GM21515 (cell line): ENCODE measurements around the gene SPANXN4.

Source experiments
- ATAC-seq: cut with Tn5 transposase; IDR thresholded peaks from one replicate; pipeline ENCODE4 v1.9.1; 2021; ENCODE audit not compliant: unreplicated experiment

The SPANXN4 gene, protein sequence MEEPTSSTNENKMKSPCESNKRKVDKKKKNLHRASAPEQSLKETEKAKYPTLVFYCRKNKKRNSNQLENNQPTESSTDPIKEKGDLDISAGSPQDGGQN

DNA sequence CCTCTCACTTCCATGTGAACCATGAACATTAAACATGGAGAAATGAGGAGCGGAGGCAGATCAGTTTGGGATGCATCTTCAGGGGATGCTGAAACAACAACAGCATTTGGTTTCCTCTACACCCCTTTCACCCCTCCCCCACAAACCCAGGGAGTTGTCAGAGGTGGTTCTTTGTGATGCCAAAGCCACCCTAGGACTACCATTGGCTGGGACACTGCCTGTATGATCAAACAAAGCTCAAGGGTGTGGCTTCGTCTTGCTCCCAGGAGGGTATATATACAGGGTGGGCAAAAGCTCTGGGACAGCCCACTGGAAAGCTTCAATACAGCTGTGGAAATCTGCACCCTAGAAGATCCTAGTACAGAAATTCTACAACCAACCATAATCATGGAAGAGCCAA lies at the start of gene SPANXN4:
TSS of gene SPANXN4 (plus strand) at position 301 of the 400 bp plus-strand sequence. CDS start at position 388, 87 bp downstream.
- ATAC-seq: no peak

GRCh38 chrX:142977128-142977914 lies 48.4 kb upstream of the SPANXN4 start:
- peak; percentile 94 for ATAC-seq

GRCh38 chrX:142978130-142978684 lies 47.5 kb upstream of the SPANXN4 start:
- ATAC-seq: peak; percentile 45

GRCh38 chrX:142982679-142983078 lies 43.0 kb upstream of the SPANXN4 start:
- no peak for ATAC-seq

GRCh38 chrX:142994988-142995387 lies 30.7 kb upstream of the SPANXN4 start:
- no peak for ATAC-seq

DNA sequence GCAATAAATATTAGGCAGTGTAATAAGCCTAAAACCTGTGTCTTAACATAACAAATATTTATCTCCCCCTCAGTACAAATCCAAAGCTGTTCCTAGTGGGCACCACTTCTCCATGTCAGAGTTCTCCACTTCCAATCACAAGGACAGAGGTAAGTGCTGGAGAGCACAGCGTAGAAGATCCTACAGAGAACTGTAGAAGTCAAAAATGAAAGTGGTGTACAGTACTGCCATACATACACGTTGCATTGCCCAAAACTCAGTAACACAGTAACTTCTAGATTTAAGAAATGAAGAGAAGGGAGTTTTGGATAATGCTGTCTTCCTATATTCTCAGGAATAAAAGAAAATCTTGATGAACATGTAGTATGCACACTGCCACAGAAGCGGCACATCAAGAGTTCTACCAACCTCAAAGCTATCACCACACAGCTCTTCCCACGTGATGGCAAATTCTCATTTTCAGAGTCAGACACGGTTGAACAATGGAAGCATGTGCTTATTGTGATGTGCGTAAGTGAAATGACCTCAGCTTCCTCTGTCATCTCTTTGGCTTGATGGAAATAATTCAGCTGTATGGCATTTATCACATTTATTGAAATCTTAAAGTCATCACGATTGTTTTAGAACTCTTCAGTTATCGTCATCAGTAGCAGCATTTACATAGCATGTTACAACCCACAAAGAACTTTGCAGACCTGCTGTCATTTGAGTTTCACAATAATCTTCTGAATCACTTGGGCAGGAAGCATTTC lies 27.1 kb upstream of the SPANXN4 start:
- ATAC-seq: no peak

- ATAC-seq: no peak
Measured at GRCh38 chrX:142999199-142999701, 26.5 kb upstream of the SPANXN4 start.

DNA sequence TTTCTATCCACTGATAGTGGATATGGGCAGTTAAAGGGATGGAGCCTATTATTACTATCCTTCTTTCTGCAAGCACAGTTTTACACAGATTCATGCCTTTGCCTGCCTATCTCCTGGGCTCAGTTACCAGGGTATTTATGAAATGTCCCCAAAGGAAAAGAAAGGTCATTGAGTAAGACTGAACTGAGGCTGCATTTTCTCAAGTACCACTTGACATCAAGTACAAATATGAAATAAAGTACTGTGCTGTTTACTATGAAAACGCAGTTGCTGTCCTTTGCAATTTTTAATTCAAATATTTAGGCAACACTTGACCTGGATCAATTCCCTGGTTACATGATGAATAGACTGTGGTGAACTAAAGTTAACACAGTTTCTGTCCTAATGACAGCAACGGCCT lies 23.5 kb upstream of the SPANXN4 start:
- ATAC-seq: no peak

- ATAC-seq: no peak
Measured at GRCh38 chrX:143017272-143017671, 8.5 kb upstream of the SPANXN4 start.

- no peak for ATAC-seq
Measured at GRCh38 chrX:143027275-143027674, 1.5 kb downstream of the SPANXN4 start.

DNA sequence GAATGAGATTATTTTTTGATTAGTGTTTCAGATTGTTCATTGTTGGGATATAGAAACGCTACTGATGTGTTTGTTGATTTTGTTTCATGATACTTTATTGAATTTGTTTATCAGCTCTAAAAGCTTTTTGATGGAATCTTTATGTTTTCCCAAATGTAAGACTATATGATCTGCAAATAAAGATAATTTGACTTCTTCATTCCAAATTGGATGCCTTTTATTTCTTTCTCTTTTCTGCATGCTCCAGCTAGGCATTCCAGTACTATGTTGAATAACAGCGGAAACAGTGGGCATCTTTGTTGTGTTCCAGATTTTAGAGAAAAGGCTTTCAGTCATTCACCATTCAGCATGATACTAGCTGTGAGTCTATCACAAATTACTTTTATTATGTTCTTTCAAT lies 21.8 kb downstream of the SPANXN4 start:
- no peak for ATAC-seq

GRCh38 chrX:143058120-143058519 lies 32.4 kb downstream of the SPANXN4 start:
- no peak for ATAC-seq

DNA sequence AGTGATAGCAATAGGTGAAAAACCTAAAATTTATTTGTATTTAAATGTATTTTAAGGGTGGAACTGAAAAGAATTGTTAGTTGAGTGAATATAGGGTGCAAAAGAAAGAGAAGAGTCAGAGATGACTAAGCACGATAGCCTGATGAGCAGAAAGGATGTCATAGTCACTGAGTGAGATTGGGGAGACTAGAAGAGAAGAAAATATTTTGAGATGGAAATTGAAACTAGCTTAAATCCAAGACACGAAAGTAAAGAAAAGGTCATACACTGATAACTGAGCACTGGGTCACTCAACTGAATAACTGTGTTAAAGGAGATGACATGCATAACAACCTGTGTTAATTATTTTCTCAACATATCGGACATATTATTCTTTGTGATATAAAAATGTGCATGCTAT lies 55.5 kb downstream of the SPANXN4 start:
- ATAC-seq: peak; percentile 47

DNA sequence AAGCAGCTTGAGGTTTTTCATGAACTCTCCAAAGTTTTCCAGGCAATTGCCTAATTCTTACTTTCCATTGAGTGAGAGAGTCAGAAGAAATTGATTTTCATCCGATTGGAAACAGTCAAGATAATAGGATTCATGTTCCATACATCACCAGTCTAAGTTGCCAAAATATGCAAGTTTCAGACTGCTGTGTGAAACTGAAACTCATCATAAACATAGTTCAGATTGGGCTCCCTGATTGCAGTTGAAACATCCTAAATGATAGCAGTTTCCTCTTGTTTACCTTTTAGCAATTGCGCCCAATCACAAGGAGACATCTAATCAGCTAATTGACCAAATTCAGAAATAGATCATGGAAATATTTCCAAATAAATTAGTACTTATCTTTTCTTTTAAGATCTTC lies 56.8 kb downstream of the SPANXN4 start:
- no peak for ATAC-seq
